ENCODE data around the gene RFWD3.
A peak's percentile ranks its signal among the peaks of the same experiment; 100 is the strongest.

Gene RFWD3

DNA sequence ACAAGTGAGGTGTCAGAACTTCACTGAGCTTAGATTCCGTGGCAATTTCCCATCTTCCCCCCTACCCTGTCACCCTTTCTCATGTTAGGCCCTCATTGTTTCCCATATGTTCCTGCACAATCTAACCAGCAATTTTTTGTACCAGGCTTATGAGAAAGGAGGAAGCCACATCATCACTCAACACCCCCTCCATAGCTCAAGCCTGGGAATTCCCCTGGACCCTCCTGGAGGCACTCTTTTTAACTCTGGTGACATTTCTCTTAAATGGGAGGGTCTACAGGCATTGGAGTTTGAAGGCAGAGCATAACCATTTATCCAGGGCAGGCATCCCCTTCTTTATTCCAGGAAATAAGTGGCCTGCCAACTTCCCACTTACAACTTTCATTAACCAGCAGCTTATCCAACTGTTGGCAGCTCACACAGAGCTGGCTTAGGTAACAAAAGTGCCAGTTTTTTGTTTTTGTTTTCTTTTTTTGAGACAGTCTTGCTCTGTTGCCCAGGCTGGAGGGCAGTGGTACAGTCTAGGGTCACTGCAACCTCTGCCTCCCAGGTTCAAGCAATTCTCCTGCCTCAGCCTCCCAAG is 49.4 kb downstream of the RFWD3 start:
- no peak for DNase-seq

DNA sequence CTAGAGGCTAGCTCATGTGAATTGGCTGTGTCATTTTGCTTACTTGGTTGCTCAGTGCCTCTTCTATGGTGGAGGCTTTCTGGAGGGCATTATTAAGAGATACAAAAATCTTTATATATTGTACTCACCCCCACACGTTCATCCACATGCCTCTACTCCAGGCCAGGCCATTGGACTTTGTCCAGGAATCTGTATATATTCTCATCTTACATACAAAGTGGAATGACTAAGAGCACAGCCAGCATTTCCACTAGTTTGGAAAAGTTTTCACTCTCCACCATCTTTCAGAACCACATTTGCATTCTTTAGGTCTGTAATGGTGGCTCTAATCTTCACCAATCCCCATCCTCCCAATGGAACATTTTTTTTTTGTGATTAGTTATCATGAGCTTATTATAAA is 55.0 kb downstream of the RFWD3 start:
- DNase-seq: no peak

DNA sequence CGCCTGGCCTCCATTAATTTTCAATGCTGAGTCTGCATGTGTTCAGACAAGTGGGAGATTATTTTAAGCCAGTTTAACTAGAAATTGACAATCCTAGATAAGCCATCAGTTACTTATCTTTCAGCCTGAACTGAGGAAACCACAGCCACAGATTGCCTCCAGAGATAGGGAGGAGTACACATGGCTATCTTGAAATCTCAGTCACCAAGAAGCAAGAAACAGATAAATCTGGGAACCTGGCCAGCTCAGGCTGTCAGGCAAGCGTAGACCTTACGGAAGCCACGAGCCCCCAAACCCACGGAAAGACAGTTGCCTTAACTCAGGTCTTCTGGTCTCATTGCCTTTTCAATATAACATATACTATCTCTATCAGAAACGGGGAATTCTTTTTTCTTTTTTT is 57.7 kb downstream of the RFWD3 start:
- DNase-seq: no peak

DNA sequence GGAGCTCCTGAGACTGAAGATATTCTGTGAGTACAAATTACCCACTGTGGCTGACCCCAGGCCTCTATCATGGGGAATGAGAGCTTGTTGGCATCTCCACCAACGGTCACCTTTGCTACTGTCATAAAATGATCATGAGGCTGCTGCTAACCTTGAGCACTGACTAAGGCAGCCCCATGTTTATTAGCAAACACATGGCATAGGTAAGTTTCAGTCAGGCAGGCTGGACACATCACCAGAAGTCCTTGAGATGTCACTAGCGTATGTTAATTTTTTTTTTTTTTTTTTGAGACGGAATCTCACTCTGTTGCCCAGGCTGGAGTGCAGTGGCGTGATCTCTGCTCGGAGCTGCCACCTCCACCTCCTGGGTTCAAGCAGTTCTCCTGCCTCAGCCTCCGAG is 58.3 kb downstream of the RFWD3 start:
- DNase-seq: no peak

GRCh38 chr16:74607962-74608356 is 58.7 kb downstream of the RFWD3 start:
- DNase-seq: no peak

DNA sequence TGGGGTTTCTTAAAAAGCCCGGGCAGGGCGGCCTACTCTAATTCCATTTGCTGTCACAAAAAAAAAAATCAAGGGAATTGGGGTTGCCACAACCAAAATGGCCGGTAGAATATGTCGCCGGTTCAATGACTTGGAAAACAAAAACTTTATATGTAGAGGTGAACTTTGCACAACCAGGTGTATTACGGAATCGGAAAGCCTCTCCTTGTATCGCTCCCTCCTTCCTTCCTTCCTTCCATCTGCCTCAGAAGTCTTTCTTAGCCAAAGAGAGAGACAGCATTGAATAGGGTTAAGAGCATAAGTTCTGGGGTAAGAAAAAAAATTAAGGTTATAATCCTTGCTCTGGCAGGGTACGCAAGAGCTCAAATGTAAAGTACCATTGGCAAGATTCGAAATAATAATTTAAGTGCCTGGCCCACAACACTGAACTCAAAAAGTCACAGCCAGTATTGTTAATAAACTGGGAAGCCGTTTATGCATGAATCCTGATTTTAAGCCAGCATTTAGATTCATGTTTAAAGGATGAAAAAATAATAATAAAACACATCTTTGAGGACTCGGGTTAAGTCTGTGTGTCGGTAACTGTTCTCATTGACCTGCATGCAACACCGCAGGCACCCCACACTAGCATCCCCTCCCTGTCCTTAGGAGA is 59.2 kb downstream of the RFWD3 start:
- DNase-seq: no peak

DNA sequence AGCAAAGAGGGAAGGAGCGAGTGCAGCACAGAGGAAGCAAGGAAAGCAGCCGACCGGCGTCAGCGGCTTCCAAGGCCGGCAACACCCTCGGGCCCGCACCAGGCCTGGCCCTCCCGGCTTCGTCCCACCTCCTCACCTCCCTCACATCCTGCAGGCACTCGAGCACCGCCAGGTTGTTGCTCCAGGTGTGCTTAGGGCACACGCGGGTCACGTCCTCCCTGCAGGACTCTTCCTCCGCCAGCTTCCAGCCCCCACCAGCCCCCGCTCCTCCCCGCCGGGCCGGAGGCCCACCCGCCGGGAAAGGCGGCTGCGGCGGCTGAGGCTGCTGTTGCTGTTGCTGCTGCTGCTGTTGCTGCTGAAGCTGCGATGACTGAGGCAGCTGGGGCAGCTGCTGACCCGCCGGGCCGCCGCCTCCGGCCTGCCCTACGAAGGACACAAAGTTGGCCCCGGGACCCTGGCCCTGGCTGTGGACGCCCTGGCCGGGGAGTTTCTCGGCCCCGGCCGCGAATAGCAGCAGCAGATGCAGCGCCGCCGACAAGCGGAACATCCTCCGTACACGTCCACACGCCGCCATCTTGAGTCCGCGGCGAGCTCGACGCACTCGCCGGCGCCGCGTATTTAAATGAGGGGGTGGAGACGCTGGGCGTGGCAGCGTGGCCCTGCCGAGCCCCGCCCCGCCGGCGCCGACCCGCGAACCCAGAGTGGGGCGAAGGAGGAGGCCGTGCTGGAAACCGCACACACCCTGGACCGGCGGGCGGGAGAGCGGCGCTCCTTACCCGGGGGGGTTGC is 60.0 kb downstream of the RFWD3 start, which contains the start of gene GLG1:
GLG1 (minus strand) TSS at position 594 of the 789 bp plus-strand sequence; CDS start at position 574, 20 bp downstream.
- DNase-seq: peak; percentile 94

GRCh38 chr16:74605746-74606520 is 60.7 kb downstream of the RFWD3 start:
- DNase-seq: peak; percentile 36

- DNase-seq: no peak
Observed at GRCh38 chr16:74605332-74605731, 61.3 kb downstream of the RFWD3 start.

- DNase-seq: no peak
Observed at GRCh38 chr16:74603848-74604247, 62.8 kb downstream of the RFWD3 start.

DNA sequence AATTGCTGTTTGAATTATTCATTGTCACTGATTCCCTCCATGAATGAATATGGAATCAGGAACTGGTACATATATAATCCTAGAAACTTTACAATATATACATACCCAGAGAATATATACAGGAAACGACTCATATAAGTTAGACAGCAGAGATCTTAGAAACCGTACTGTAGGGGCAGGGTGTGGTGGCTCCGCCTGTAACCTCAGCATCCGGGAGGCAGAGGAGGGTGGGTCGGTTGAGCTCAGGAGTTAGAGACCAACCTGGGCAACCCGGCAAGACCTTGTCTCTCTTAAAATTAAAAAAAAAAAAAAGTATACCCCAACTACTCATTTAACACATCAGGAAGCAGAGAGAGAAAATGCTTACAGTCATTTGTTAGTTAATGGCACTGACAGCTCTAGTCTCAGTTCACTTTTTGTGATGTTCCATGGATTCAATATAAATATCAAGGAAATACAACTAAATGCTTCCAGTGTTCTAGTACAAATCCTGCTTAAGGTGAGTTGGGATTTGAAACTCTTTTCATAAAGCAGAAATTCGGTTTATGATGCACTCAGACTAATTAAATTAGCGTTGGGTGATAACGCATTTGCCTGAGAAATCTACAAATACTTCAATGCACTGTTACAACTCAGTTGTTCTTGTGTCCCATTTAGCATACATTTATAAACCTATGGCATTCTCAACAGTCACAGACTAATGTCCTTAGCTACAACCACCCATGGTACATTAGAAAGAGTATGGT is 65.4 kb downstream of the RFWD3 start:
- no peak for DNase-seq

DNA sequence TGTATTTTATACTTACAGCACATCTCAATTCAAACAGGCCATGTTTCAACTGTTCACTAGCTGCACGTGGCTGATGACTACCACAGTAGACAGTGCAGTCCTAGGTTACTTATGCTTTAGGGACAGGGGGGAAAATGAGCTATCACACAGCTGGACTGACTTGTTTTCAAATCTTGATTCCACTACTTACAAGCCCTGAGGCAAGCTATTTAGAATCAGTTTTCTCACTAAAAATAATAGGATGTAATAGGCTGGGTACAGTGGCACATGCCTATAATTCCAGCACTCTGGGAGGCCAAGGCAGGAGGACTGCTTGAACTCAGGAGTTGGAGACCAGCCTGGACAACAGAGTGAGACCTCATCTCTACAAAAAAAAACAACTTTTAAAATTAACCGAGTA is 70.1 kb downstream of the RFWD3 start:
- DNase-seq: no peak

DNA sequence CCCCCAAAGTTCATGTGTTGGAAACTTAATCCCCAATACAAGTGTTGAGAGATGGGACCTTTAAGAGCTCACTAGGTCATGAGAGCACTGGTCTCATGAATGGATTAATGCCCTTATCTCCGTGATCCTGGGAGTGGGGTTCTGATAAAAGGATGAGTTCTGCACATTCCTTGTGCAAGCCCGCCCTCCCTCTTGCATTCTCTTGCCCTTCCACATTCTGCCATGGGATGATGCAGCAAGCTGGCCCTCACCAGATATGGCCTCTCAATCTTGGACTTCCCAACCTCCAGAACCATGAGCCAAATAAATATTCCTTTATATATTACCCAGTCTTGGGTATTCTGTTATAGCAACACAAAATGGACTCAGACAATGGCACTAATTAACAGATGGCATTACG is 73.8 kb downstream of the RFWD3 start:
- no peak for DNase-seq

- DNase-seq: no peak
Observed at GRCh38 chr16:74591876-74592650, 74.6 kb downstream of the RFWD3 start.

DNA sequence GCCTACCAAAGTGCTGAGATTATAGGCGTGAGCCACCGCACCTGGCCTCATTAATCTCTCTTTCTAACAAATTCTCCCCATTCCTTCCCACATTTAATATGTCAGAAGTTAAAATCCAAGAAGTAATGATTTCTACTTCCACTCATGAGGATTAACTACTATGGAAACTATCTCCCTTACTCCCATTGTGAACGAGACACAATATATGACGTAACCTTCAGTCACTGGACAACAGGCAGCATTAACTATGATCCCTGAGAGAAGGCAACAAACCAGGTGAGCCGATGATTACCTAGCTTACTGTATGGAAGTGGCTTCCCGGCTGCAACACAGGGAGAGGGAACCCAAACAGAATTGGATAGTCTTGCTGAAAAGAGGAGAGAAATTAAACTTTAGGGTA is 79.7 kb downstream of the RFWD3 start:
- DNase-seq: no peak

GRCh38 chr16:74585846-74586443 is 80.7 kb downstream of the RFWD3 start:
- DNase-seq: peak; percentile 39

- peak; percentile 21 for DNase-seq
Observed at GRCh38 chr16:74583926-74584666, 82.6 kb downstream of the RFWD3 start.

- DNase-seq: no peak
Observed at GRCh38 chr16:74582970-74583369, 83.7 kb downstream of the RFWD3 start.

DNA sequence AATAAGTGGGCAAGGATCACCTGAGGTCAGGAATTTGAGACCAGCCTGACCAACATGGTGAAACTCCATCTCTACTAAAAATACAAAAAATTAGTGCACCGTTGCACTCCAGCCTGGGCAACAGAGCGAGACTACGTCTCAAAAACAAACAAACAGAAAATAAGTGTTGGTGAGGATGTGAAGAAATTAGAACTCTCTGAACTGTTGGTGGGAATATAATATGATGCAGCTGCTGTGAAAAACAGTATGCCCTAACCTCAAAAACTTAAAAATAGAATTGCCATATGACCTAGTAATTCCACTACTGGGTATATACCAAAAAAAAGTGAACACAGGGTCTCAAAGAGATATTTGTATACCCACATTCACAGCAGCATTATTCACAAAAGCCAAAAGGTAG is 85.8 kb downstream of the RFWD3 start:
- no peak for DNase-seq

- no peak for DNase-seq
Observed at GRCh38 chr16:74578838-74579237, 87.8 kb downstream of the RFWD3 start.

DNA sequence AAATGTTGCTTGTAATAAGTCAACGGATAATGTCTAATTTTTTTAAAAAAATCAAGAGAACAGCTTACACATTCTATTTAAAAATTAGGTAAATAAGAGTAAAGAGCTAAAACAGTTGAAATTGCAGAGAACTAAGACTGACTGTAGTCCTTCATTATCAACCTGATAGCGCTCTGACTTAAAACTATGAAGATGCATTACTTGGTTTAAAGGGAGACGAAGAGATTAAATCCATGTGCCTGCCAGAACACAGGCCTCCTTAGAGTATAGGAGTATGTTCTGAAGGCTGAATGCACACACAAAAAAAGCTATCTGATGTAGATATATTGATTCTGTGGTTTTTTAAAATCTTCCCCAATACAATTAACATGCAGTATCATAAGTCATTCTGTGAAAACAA is 88.2 kb downstream of the RFWD3 start:
- no peak for DNase-seq
